Measurements from ENCODE around the gene PIP5K1A.

- no peak for TF ChIP-seq CTCF (IDR thresholded peaks at IDR 0.05; ENCODE audit: insufficient read depth, low read length, poor library complexity, severe bottlenecking)
- TF ChIP-seq EZH2phosphoT487 (conservative IDR thresholded peaks at IDR 0.05; ENCODE audit: low read length): no peak
Measured at GRCh38 chr1:151235235-151235634, 36.9 kb downstream of the PIP5K1A start.
